NCI-H1694 treated with DMSO at 0.1 percent for 48 hours (cell line): ENCODE measurements around the gene OR4A16.

ENCODE experiments used
- DNase-seq: peaks from one replicate; lab custom pipeline; 2025; lab: John Stamatoyannopoulos, UW

OR4A16 gene

GRCh38 chr11:55342901-55343300 lies at the start of gene OR4A16:
Gene OR4A16, plus strand, starts transcription at chr11:55343201. Its CDS starts 0 bp downstream, at chr11:55343201.
- DNase-seq: no peak

- no peak for DNase-seq
Observed at GRCh38 chr11:55324500-55324899, 18.5 kb upstream of the OR4A16 start.

- no peak for DNase-seq
Observed at GRCh38 chr11:55345306-55345705, 2.3 kb downstream of the OR4A16 start.

- no peak for DNase-seq
Observed at GRCh38 chr11:55349032-55349431, 6.0 kb downstream of the OR4A16 start.

GRCh38 chr11:55357560-55358184 lies 14.7 kb downstream of the OR4A16 start:
- DNase-seq: no peak

GRCh38 chr11:55367674-55368073 lies 24.7 kb downstream of the OR4A16 start, which contains the start of gene OR4A15:
Gene OR4A15, plus strand, starts transcription at chr11:55367974. Its CDS starts 0 bp downstream, at chr11:55367974.
- DNase-seq: no peak
